ENCODE data around the gene ASTN1. TPM values are rescaled to one million over a fixed set of nuclear protein-coding genes. Genes with fewer than 3 reads are reported as not detected.

The ASTN1 gene
- total and polyA plus RNA-seq, 9 of the 15 experiments (the other 6 are each of a cell fraction or from before 2014, with no cell fraction given), result 0.05 to 0.22 (median 0.18) TPM

DNA sequence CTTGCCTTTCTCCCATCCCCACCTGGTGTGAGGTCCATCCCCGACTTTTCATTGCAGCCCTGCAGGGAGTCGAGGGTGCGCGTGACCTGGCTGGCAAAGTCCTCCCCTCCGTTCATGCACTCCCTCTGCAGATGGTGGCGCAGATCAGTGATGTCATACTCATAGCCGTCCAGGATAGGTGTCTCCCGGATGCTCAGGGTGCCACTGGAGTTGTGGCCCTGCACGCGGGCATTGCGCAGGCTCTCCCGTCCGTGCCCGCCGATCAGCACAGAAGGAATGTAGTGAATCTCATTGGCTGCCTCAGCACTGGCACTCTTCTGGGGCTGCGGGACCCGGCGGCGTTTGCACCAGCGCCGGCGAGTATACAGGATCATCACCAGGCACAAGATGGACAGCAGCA lies 132.1 kb downstream of the ASTN1 start (continued):
- TF ChIP-seq, protein P1, sequence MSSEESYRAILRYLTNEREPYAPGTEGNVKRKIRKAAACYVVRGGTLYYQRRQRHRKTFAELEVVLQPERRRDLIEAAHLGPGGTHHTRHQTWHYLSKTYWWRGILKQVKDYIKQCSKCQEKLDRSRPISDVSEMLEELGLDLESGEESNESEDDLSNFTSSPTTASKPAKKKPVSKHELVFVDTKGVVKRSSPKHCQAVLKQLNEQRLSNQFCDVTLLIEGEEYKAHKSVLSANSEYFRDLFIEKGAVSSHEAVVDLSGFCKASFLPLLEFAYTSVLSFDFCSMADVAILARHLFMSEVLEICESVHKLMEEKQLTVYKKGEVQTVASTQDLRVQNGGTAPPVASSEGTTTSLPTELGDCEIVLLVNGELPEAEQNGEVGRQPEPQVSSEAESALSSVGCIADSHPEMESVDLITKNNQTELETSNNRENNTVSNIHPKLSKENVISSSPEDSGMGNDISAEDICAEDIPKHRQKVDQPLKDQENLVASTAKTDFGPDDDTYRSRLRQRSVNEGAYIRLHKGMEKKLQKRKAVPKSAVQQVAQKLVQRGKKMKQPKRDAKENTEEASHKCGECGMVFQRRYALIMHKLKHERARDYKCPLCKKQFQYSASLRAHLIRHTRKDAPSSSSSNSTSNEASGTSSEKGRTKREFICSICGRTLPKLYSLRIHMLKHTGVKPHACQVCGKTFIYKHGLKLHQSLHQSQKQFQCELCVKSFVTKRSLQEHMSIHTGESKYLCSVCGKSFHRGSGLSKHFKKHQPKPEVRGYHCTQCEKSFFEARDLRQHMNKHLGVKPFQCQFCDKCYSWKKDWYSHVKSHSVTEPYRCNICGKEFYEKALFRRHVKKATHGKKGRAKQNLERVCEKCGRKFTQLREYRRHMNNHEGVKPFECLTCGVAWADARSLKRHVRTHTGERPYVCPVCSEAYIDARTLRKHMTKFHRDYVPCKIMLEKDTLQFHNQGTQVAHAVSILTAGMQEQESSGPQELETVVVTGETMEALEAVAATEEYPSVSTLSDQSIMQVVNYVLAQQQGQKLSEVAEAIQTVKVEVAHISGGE (CRISPR knock-in tag; IDR thresholded peaks at IDR 0.05), result peak in 1 of 3 experiments; percentile 58; a peak in 1 of 6 replicates
- TF ChIP-seq, protein P2, sequence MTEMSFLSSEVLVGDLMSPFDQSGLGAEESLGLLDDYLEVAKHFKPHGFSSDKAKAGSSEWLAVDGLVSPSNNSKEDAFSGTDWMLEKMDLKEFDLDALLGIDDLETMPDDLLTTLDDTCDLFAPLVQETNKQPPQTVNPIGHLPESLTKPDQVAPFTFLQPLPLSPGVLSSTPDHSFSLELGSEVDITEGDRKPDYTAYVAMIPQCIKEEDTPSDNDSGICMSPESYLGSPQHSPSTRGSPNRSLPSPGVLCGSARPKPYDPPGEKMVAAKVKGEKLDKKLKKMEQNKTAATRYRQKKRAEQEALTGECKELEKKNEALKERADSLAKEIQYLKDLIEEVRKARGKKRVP (CRISPR knock-in tag; IDR thresholded peaks at IDR 0.05), result no peak
- TF ChIP-seq, protein P3, sequence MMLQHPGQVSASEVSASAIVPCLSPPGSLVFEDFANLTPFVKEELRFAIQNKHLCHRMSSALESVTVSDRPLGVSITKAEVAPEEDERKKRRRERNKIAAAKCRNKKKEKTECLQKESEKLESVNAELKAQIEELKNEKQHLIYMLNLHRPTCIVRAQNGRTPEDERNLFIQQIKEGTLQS (IDR thresholded peaks at IDR 0.05), result 0 out of 2 replicates have a peak, but pooled peaks have one; percentile 8
- TF ChIP-seq, protein P3 (CRISPR knock-in tag; conservative IDR thresholded peaks at IDR 0.05), result no peak
- no peak for TF ChIP-seq RBM22 (IDR thresholded peaks at IDR 0.05; ENCODE audit: low read depth, low read length, poor library complexity, severe bottlenecking)
- peak in 1 of 2 experiments; percentile 12; a peak in 1 of 4 replicates for TF ChIP-seq NRF1 (conservative IDR thresholded peaks at IDR 0.05 in 1 of 2, IDR thresholded peaks at IDR 0.05 in 1 of 2)

All from K562 (cell line).